Embryonic facial prominence (tissue), 1 donor: ENCODE measurements around the gene DEXI.
A peak's percentile ranks its signal among the peaks of the same experiment; 100 is the strongest.

Experiments
- DNase-seq: peaks from one replicate; pipeline ENCODE4 v3.0.0-alpha.2; 2016; ENCODE audit errors: extremely low spot score

The DEXI gene

GRCh38 chr16:10942352-10943063 is at the start of gene DEXI:
DEXI (minus strand) TSS chr16:10942468; CDS start chr16:10942005, 463 bp downstream.
- DNase-seq, result peak; percentile 83

GRCh38 chr16:10990378-10990777 is 48.1 kb upstream of the DEXI start:
- no peak for DNase-seq

- DNase-seq, result no peak
Observed at GRCh38 chr16:10989559-10989958, 47.3 kb upstream of the DEXI start.

GRCh38 chr16:10988879-10989278 is 46.6 kb upstream of the DEXI start:
- DNase-seq, result no peak

GRCh38 chr16:10988164-10988803 is 46.0 kb upstream of the DEXI start:
- DNase-seq, result no peak

- no peak for DNase-seq
Observed at GRCh38 chr16:10987361-10988163, 45.3 kb upstream of the DEXI start.

- DNase-seq, result no peak
Observed at GRCh38 chr16:10984509-10984908, 42.2 kb upstream of the DEXI start.

- no peak for DNase-seq
Observed at GRCh38 chr16:10983159-10983558, 40.9 kb upstream of the DEXI start.

GRCh38 chr16:10982465-10983150 is 40.3 kb upstream of the DEXI start:
- no peak for DNase-seq

- no peak for DNase-seq
Observed at GRCh38 chr16:10981697-10982216, 39.5 kb upstream of the DEXI start.

GRCh38 chr16:10980813-10981212 is 38.5 kb upstream of the DEXI start:
- DNase-seq, result peak; percentile 12

- DNase-seq, result peak; percentile 75
Observed at GRCh38 chr16:10979717-10980601, 37.7 kb upstream of the DEXI start.

- DNase-seq, result no peak
Observed at GRCh38 chr16:10978871-10979446, 36.7 kb upstream of the DEXI start.

- DNase-seq, result no peak
Observed at GRCh38 chr16:10978124-10978523, 35.9 kb upstream of the DEXI start.

- no peak for DNase-seq
Observed at GRCh38 chr16:10976634-10977033, 34.4 kb upstream of the DEXI start.

GRCh38 chr16:10972819-10973464 is 30.7 kb upstream of the DEXI start:
- DNase-seq, result no peak

GRCh38 chr16:10972108-10972818 is 30.0 kb upstream of the DEXI start:
- DNase-seq, result no peak

- peak; percentile 77 for DNase-seq
Observed at GRCh38 chr16:10971560-10971961, 29.3 kb upstream of the DEXI start.

GRCh38 chr16:10970065-10970464 is 27.8 kb upstream of the DEXI start:
- DNase-seq, result no peak
